Measurements from ENCODE around the gene EGFL6. TPM values are rescaled to one million over a fixed set of nuclear protein-coding genes. Genes with fewer than 3 reads are reported as not detected.

Gene EGFL6
- total and polyA plus RNA-seq, 2 of the 13 experiments (the other 11 are each of a cell fraction or from before 2014, with no cell fraction given): not detected

- TF ChIP-seq, protein P1, sequence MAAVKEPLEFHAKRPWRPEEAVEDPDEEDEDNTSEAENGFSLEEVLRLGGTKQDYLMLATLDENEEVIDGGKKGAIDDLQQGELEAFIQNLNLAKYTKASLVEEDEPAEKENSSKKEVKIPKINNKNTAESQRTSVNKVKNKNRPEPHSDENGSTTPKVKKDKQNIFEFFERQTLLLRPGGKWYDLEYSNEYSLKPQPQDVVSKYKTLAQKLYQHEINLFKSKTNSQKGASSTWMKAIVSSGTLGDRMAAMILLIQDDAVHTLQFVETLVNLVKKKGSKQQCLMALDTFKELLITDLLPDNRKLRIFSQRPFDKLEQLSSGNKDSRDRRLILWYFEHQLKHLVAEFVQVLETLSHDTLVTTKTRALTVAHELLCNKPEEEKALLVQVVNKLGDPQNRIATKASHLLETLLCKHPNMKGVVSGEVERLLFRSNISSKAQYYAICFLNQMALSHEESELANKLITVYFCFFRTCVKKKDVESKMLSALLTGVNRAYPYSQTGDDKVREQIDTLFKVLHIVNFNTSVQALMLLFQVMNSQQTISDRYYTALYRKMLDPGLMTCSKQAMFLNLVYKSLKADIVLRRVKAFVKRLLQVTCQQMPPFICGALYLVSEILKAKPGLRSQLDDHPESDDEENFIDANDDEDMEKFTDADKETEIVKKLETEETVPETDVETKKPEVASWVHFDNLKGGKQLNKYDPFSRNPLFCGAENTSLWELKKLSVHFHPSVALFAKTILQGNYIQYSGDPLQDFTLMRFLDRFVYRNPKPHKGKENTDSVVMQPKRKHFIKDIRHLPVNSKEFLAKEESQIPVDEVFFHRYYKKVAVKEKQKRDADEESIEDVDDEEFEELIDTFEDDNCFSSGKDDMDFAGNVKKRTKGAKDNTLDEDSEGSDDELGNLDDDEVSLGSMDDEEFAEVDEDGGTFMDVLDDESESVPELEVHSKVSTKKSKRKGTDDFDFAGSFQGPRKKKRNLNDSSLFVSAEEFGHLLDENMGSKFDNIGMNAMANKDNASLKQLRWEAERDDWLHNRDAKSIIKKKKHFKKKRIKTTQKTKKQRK (IDR thresholded peaks at IDR 0.05; ENCODE audit: low read length): no peak
- TF ChIP-seq ZNF616 (CRISPR knock-in tag; IDR thresholded peaks at IDR 0.05; ENCODE audit: low read depth): no peak
- no peak for TF ChIP-seq ZNF709 (CRISPR knock-in tag; IDR thresholded peaks at IDR 0.05)
- TF ChIP-seq ZZZ3 (CRISPR knock-in tag; IDR thresholded peaks at IDR 0.05; ENCODE audit: borderline replicate concordance): no peak
- TF ChIP-seq FLYWCH1 (CRISPR knock-in tag; IDR thresholded peaks at IDR 0.05): no peak
- no peak for TF ChIP-seq CHCHD3 (CRISPR knock-in tag; IDR thresholded peaks at IDR 0.05)
- no peak for TF ChIP-seq ZBTB7A (CRISPR knock-in tag; IDR thresholded peaks at IDR 0.05)
- TF ChIP-seq PATZ1 (CRISPR knock-in tag; IDR thresholded peaks at IDR 0.05): 0 out of 2 replicates have a peak, but pooled peaks have one; percentile 14
- no peak for TF ChIP-seq ZNF317 (CRISPR knock-in tag; IDR thresholded peaks at IDR 0.05)
- TF ChIP-seq NR0B2 (CRISPR knock-in tag; IDR thresholded peaks at IDR 0.05): no peak
- TF ChIP-seq SNAI1 (CRISPR knock-in tag; IDR thresholded peaks at IDR 0.05; ENCODE audit: borderline replicate concordance): no peak
- TF ChIP-seq BCLAF1 (IDR thresholded peaks at IDR 0.05): no peak
- TF ChIP-seq POGK (CRISPR knock-in tag; conservative IDR thresholded peaks at IDR 0.05): no peak
- no peak for TF ChIP-seq PPARG (CRISPR knock-in tag; conservative IDR thresholded peaks at IDR 0.05)
- TF ChIP-seq ZNF839 (CRISPR knock-in tag; IDR thresholded peaks at IDR 0.05; ENCODE audit: borderline replicate concordance): no peak
- no peak for TF ChIP-seq ZNF780A (CRISPR knock-in tag; IDR thresholded peaks at IDR 0.05)
- peak; percentile 79 for TF ChIP-seq KAT8 (CRISPR knock-in tag; IDR thresholded peaks at IDR 0.05)
- TF ChIP-seq KDM2A (CRISPR knock-in tag; IDR thresholded peaks at IDR 0.05; ENCODE audit: borderline replicate concordance, low read depth): peak; percentile 62; the same call in 1 of the 2 replicates
These were observed 83.7 kb downstream of the EGFL6 start, which contains the start of gene TCEANC (continued) for GRCh38 chrX:13652850-13653693.
